ENCODE results near the gene ZSWIM3. TPM values are rescaled to one million over a fixed set of nuclear protein-coding genes. Genes with fewer than 3 reads are reported as not detected.
A peak's percentile ranks its signal among the peaks of the same experiment; 100 is the strongest.
"Not testable (repeated sequence)": the region's sequence is repeated elsewhere in the genome, so short reads cannot be mapped to it uniquely, and the experiment has no call there.

ZSWIM3 gene
- polyA plus RNA-seq, 3 donors from 2014 or later = 1.2 to 3.1 TPM; not detected in 1

DNA sequence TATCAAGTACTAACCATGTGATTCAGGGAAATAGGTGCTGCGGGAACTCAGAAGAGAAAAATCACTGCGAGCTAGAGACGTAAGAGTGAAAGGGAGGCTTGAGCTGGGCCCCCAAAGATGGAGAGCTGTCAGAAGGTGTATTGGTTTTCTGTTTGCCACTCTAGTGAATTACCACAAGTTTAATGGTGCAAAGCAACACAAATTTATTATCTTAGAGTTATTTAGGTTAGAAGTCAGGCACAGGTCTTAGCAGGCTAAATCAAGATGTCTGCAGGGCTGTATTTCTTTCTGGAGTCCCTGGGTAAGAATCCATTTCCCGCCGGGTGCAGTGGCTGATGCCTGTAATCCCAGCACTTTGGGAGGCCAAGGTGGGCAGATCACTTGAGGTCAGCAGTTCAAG lies 2.5 kb downstream of the ZSWIM3 start:
- Mint-ChIP-seq H3K4me1 (peaks cover 43 to 52% of the 10 kb centered on the region in 2 donors), H3K36me3 (peaks cover 0 to 4% (median 3%) of the 10 kb centered on the region in 3 donors), H3K9me3 (no peaks in the 10 kb centered on the region), H3K4me3 (no peak overlapping the region), H3K27ac (peak overlapping the region in 2 of 6 donors; percentile 0 to 9), H3K27me3 (ENCODE audit: low read depth in 3 of 3) (peaks cover 0 to 8% (median 4%) of the 10 kb centered on the region in 3 donors)
- DNase-seq = no peak

DNA sequence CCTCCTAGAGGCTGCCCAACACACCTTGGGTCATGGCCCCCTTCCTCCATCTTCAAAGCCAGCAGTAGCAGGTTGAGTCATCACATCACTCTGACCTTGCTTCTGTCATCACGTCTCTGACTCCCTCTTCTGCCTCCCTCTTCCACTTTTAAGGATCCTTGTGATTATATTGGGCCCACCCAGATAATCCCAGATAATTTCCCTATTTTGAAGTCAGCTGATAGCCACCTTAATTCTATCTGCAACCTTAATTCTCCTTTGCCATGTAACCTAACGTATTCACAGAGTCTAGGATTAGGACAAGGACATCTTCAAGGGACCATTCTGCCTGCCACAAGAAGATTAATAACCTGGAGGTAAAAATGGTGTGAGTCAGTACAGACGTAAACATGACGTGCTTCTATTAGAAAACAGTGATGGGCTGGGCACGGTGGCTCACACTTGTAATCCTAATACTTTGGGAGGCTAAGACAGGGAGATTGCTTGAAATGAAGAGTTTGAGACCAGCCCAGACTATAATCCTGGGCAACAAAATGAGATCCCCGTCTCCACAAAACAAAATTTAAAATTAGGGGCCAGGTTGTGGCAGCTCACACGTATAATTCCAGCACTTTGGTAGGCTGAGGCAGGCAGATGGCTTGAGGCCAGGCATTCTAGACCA lies 3.3 kb downstream of the ZSWIM3 start:
- Mint-ChIP-seq H3K36me3 (peaks cover 0 to 4% (median 3%) of the 10 kb centered on the region in 3 donors), H3K27me3 (ENCODE audit: low read depth in 3 of 3) (peaks cover 0 to 8% (median 4%) of the 10 kb centered on the region in 3 donors), H3K27ac (peak overlapping the region in 3 of 6 donors; percentile 1 to 61 (median 47)), H3K4me1 (peaks cover 37 to 45% of the 10 kb centered on the region in 2 donors), H3K9me3 (no peaks in the 10 kb centered on the region), H3K4me3 (peak overlapping the region in 1 of 5 donors; percentile 46)
- no peak for DNase-seq

DNA sequence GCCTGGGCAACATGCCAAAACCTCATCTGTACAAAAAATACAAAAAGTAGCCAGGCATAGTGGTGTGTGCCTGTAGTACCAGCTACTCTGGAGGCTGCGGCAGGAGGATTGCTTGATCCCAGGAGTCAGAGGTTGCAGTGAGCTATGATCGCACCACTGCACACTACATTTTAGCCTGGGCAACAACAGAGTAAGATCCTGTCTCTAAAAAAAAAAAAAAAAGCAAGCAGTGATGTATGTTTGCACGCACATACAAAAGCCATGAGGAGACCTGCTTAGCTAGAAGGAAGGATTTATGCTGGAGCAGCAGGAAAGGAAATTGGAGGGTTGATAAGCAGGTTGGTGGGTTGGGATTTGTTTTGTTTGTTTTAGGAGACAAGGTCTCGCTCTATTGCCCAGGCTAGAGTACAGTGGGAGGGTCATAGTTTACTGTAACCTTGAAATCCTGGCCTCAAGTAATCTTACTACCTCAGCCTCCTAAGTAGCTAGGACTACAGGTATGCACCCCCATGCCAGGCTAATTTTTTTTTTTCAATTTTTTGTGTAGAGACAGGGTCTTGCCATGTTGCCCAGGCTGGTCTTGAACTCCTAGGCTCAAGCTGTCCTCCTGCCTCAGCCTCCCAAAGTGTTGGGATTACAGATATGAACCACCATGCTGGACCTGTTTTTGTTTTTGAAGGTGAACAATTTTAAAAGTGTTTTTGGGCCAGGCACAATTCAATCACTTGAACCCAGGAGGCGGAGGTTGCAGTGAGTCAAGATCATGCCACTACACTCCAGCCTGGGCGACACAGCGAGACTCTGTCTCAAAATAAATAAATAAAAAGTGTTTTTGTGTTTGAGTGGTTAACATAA lies 4.0 kb downstream of the ZSWIM3 start:
- H3K27me3 Mint-ChIP-seq (ENCODE audit: low read depth in 3 of 3) = peaks cover 0 to 8% (median 4%) of the 10 kb centered on the region in 3 donors
- no peak for DNase-seq
- no peak overlapping the region for H3K27ac Mint-ChIP-seq
- H3K4me1 Mint-ChIP-seq = peaks cover 30 to 38% of the 10 kb centered on the region in 2 donors
- no peak overlapping the region for H3K4me3 Mint-ChIP-seq
- peaks cover 0 to 4% (median 3%) of the 10 kb centered on the region in 3 donors for H3K36me3 Mint-ChIP-seq
- H3K9me3 Mint-ChIP-seq = no peaks in the 10 kb centered on the region

DNA sequence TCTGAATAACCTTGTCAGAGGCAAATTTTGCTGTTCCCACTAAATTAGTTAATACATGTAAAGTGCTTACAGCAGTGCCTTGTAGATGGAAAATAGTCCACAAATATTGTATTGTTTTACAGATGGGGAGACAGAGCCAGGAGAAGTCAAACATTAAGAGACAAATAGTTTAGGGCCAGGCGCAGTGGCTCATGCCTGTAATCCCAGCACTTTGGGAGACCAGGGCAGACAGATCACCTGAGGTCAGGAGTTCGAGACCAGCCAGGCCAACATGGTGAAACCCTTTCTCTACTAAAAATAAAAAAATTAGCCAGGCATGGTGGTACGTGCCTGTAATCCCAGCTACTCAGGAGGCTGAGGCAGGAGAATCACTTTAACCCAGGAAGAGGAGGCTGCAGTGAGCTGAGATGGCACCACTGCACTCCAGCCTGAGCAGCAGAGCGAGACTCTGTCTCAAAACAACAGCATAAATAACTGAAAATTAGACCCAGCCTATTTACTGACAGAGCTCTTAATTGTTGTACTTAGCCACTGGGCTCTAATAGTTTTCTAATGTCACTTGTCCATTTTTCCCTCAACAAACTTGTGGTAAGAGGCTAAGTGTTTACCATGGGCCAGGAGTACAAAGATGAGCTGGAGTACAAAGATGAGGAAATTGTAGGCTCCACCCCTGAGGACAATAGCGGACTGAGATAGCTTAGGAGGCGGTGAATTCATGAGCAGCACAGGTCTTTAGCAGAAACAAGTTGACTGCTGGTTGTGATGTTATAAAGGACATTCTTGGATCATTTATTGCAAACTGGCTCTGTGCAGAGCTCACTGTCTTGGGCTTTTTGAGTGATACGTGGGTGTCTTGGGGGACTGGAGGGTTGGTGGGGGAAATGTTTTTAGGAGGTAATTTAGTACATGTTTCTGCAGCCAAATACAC lies 6.4 kb downstream of the ZSWIM3 start:
- H3K4me1 Mint-ChIP-seq = peaks cover 8 to 14% of the 10 kb centered on the region in 2 donors
- H3K27me3 Mint-ChIP-seq (ENCODE audit: low read depth in 3 of 3) = no peaks in the 10 kb centered on the region
- H3K4me3 Mint-ChIP-seq = no peak overlapping the region
- DNase-seq = no peak
- H3K27ac Mint-ChIP-seq = peak overlapping the region in 1 of 6 donors; percentile 8
- no peaks in the 10 kb centered on the region for H3K9me3 Mint-ChIP-seq
- H3K36me3 Mint-ChIP-seq = peaks cover 0 to 4% (median 3%) of the 10 kb centered on the region in 3 donors

DNA sequence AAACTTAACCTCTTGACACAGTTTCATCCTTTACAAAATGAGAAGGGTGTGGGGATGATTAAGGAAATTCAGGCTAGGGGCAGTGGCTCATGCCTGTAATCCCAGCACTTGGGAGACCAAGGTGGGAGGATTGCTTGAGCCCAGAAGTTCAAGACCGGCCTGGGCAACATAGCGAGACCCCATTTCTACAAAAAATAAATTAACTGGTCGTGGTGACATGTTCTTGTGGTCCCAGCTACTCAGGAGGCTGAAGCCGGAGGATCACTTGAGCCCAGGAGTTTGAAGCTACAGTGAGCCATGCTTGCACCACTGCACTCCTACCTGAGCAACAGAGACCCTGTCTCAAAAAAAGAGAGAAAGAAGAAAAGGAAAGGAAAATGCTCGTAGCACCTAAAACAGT lies 9.0 kb downstream of the ZSWIM3 start:
- Mint-ChIP-seq H3K36me3 (peaks cover 0 to 7% (median 0%) of the 10 kb centered on the region in 3 donors), H3K4me1 (peaks cover 0 to 2% of the 10 kb centered on the region in 2 donors), H3K9me3 (no peaks in the 10 kb centered on the region), H3K27me3 (ENCODE audit: low read depth in 3 of 3) (no peaks in the 10 kb centered on the region), H3K27ac (no peak overlapping the region), H3K4me3 (no peak overlapping the region)
- no peak for DNase-seq

DNA sequence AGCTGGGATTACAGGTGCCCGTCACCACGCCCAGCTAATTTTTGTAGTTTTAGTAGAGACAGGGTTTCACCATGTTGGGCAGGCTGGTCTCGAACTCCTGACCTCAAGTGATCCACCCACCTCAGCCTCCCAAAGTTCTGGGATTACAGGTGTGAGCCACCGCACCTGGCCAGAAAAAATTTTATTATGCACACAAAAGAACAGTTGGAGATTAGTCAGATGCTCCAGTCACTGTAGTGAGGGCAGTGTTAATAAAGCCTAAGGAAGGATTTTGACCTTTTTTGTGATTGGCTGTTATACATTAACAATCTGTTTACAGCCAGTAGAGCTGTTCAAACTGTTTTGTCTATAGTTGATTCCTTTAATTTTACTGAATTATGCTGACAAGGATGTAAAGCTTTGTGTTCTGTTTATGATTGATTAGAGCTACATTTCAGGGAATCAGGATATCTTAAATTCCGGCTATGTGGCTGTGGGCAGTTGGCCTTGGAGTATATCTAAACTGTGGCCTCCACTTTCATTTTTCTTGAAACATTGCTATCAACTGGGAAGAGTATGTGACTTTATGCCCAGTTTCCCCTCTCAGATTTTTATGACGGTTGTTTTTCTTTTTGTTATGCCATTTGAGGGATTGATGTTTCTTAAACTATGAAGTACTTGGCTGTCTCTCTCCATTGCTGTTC lies 9.9 kb downstream of the ZSWIM3 start:
- no peaks in the 10 kb centered on the region for H3K27me3 Mint-ChIP-seq (ENCODE audit: low read depth in 3 of 3)
- H3K27ac Mint-ChIP-seq = no peak overlapping the region
- H3K4me1 Mint-ChIP-seq = peaks cover 0 to 2% of the 10 kb centered on the region in 2 donors
- no peak overlapping the region for H3K4me3 Mint-ChIP-seq
- DNase-seq = no peak
- H3K36me3 Mint-ChIP-seq = peaks cover 0 to 8% (median 0%) of the 10 kb centered on the region in 3 donors
- H3K9me3 Mint-ChIP-seq = no peaks in the 10 kb centered on the region

DNA sequence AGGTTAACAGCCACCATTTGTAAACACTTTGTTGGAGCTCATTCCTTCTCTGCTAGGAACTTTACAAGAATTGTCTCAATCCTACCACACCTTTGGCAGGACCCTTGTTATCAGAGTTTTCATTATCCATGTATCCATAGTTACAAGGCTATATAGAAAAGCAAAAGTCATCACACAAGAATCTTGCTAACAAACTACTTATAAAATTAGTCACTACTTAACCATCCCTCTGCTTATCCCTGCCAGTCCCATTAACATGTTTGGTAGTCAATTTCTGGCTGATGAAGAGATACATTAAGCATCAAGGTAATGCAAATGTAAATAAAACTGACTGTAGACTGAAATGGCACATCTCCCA lies 10.4 kb downstream of the ZSWIM3 start:
- Mint-ChIP-seq H3K4me3 (no peak overlapping the region), H3K4me1 (peaks cover 0 to 2% of the 10 kb centered on the region in 2 donors), H3K9me3 (no peaks in the 10 kb centered on the region), H3K27ac (no peak overlapping the region), H3K36me3 (peaks cover 0 to 11% (median 0%) of the 10 kb centered on the region in 3 donors), H3K27me3 (ENCODE audit: low read depth in 3 of 3) (no peaks in the 10 kb centered on the region)
- DNase-seq = no peak

DNA sequence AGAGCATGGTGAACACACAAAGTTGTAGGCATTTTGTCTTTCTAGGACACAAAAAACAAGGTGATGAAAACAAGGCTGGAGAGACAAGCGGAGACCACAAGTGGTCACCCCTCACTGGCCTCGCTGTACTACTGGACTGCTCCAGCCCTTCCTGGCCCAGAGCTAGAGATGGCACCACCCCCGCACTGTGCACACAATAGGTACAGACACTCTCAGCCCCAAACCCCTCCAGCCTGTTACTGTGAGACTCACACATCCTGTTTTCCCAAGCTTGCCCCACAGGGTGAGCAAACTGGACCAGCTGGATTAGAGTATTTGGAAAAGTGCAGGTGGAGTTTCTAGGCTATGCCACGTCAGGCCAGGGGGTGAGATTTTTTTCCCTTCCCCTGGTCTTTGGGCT lies 15.2 kb downstream of the ZSWIM3 start:
- no peak overlapping the region for H3K4me3 Mint-ChIP-seq
- H3K27ac Mint-ChIP-seq = no peak overlapping the region
- H3K4me1 Mint-ChIP-seq = no peaks in the 10 kb centered on the region
- H3K27me3 Mint-ChIP-seq (ENCODE audit: low read depth in 3 of 3) = peaks cover 0 to 2% (median 0%) of the 10 kb centered on the region in 3 donors
- H3K36me3 Mint-ChIP-seq = peaks cover 4 to 16% (median 9%) of the 10 kb centered on the region in 3 donors
- H3K9me3 Mint-ChIP-seq = no peaks in the 10 kb centered on the region
- DNase-seq = no peak

DNA sequence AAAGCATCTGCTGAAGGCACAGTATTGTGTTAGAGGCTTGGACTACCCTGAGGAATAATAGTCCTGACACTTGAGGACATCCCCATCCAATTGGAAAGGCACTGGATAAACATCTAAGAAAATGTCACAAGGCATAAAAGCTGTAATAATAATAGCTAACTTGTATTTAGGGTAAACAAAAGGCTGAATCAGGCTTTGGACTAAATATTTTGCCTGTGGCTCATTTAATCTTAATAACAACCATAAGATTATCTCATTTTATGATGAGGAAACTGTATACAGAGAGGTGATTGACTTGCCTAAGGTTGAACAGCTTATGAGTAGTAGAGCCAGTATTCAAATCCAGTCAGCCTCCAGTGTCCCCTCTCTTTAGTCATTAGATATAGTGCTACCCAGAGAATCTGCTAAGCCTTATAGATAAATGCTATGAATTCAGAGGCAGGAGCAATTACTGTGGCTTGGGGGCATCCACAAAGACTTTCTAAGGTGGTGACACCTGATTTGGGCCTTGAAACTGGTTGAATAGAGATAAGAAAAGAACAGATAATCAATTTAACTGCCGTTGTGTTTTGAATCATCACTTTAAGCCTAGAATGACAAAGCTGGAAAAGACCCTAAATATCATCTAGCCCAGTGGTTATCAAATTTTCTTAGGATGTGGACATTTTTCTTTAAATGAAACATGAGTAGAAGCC lies 16.1 kb downstream of the ZSWIM3 start:
- Mint-ChIP-seq H3K4me3 (no peak overlapping the region), H3K9me3 (no peaks in the 10 kb centered on the region), H3K27me3 (ENCODE audit: low read depth in 3 of 3) (peaks cover 0 to 2% (median 0%) of the 10 kb centered on the region in 3 donors), H3K4me1 (no peaks in the 10 kb centered on the region), H3K36me3 (peaks cover 4 to 16% (median 13%) of the 10 kb centered on the region in 3 donors), H3K27ac (no peak overlapping the region)
- DNase-seq = no peak

DNA sequence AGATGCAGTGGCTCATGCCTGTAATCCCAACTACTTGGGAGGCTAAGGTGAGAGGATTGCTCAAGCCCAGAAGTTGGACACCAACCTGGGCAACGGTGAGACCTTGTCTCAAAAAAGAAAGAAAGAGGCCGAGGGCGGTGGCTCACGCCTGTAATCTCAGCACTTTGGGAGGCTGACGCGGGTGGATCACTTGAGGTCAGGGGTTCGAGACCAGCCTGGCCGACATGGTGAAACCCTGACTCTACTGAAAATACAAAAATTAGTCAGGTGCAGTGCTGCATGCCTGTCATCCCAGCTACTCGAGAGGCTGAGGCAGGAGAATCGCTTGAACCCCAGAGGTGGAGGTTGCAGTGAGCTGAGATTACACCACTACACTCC lies 16.7 kb downstream of the ZSWIM3 start:
- peaks cover 4 to 20% (median 16%) of the 10 kb centered on the region in 3 donors for H3K36me3 Mint-ChIP-seq
- H3K4me1 Mint-ChIP-seq; H3K27me3 Mint-ChIP-seq (ENCODE audit: low read depth in 3 of 3); H3K9me3 Mint-ChIP-seq; H3K4me3 Mint-ChIP-seq; H3K27ac Mint-ChIP-seq; DNase-seq: not testable (repeated sequence)

DNA sequence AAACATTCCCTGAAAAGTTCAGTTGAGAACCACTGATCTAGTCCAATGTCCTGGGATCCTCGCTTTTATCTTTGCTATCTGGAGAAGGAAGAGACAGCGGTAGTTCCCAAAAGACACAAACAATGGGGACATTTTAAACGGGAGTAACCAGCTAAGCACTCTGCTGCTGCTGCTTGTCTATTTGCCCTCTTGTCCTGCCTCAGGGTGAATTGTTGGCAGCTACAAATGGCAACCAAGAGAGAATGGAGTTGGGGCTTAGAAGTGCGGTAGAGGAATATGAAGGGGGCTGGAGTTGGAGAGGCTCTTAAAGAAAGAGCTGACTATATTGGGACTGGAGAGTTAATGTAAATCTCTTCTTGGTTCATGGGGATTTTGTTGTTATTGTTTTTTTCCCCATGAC lies 17.2 kb downstream of the ZSWIM3 start:
- DNase-seq = no peak
- Mint-ChIP-seq H3K4me1 (no peaks in the 10 kb centered on the region), H3K9me3 (no peaks in the 10 kb centered on the region), H3K4me3 (no peak overlapping the region), H3K27me3 (ENCODE audit: low read depth in 3 of 3) (peaks cover 0 to 2% (median 0%) of the 10 kb centered on the region in 3 donors), H3K27ac (peak overlapping the region in 1 of 6 donors; percentile 12), H3K36me3 (peaks cover 4 to 20% (median 16%) of the 10 kb centered on the region in 3 donors)

DNA sequence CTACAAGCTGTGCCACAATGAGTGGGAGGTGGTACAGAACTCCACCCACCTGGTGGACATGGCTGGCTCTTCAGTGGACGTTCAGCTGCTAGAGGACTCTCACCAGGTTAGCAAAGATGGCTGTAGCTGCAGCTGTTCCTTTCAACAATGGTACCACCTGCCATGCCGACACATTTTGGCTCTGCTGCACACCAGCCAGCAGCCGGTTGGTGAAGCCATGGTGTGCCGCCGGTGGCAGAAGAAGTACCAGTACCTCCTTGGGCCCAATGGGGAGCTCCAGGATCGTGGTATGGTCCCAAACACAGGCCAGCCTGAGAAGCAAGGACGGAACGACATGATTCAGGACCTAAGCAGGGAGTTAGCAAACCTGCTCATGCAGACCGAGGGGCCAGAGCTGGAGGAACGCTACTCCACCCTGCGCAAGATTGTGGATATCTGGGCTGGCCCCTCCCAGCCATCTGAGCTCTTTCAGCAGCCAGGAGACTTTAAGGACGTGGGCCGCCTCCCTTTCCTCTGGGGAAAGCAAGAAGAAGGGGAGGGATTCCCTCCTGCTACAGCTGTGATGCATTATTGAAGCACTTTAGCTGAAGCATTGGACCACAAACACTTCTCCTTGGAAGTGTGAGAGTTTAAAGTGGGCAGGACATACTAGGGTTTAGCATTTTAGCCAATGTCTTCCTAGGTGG lies 20.8 kb downstream of the ZSWIM3 start:
- no peaks in the 10 kb centered on the region for H3K9me3 Mint-ChIP-seq

More for the DNA sequence above, 20.8 kb downstream of the ZSWIM3 start:
- H3K36me3 Mint-ChIP-seq = peaks cover 4 to 21% (median 12%) of the 10 kb centered on the region in 3 donors
- peaks cover 4 to 9% (median 5%) of the 10 kb centered on the region in 3 donors for H3K27me3 Mint-ChIP-seq (ENCODE audit: low read depth in 3 of 3)
- no peak overlapping the region for H3K4me3 Mint-ChIP-seq
- no peak overlapping the region for H3K27ac Mint-ChIP-seq
- H3K4me1 Mint-ChIP-seq = peaks cover 11 to 18% of the 10 kb centered on the region in 2 donors
- no peak for DNase-seq
